ENCODE results near the gene TEX19. TPM values are rescaled to one million over a fixed set of nuclear protein-coding genes. Genes with fewer than 3 reads are reported as not detected.

TEX19 gene
- total and polyA plus RNA-seq, 2 of the 4 experiments (the other 2 are of a cell fraction), result under 0.01 to 0.03 TPM

GRCh38 chr17:82386255-82386831 is 27.3 kb downstream of the TEX19 start:
- BruUV-seq (replicated peaks), result no TSS peak
- H3K9ac ChIP-seq (ENCODE audit: low read depth, low read length), result no peak overlapping the region

More at GRCh38 chr17:82386255-82386831, 27.3 kb downstream of the TEX19 start:
- Histone ChIP-seq H3K9me1 (ENCODE audit: insufficient read depth, low read length) (peaks cover 3% of the 10 kb centered on the region; the same call in 1 of the 2 replicates), H4K91ac (ENCODE audit: insufficient read depth, low read depth, low read length) (no peak overlapping the region), H3K4me3 (ENCODE audit: insufficient read depth, low read depth, low read length) (no peak overlapping the region), H3K18ac (ENCODE audit: low read depth, low read length) (no peak overlapping the region), H3K4me2 (ENCODE audit: low read depth, low read length) (no peak overlapping the region), H3K4ac (ENCODE audit: low read depth, low read length) (no peak overlapping the region), H2AFZ (replicated peaks; ENCODE audit: low read length, poor library complexity) (no peak overlapping the region), H3K27me3 (ENCODE audit: control insufficient read depth, insufficient read depth, low read length) (peaks cover 34% of the 10 kb centered on the region), H2AK9ac (replicated peaks; ENCODE audit: low read depth, low read length, poor library complexity) (no peak overlapping the region), H3K14ac (replicated peaks; ENCODE audit: low read depth, low read length) (no peak overlapping the region), H2BK120ac (ENCODE audit: low read depth, low read length) (no peak overlapping the region), H3K56ac (ENCODE audit: extremely low read depth, insufficient read depth, low read length) (no peak overlapping the region), H4K20me1 (ENCODE audit: insufficient read depth, low read length) (no peaks in the 10 kb centered on the region; the same call in 1 of the 2 replicates), H3K23ac (ENCODE audit: low read depth, low read length) (no peak overlapping the region), H2BK20ac (ENCODE audit: low read depth, low read length) (no peak overlapping the region), H2AK5ac (ENCODE audit: low read depth, low read length) (no peak overlapping the region), H2BK5ac (ENCODE audit: low read depth, low read length, poor library complexity, severe bottlenecking) (no peak overlapping the region), H3K79me1 (ENCODE audit: low read depth in 1 of 2, low read length in 2 of 2) (no peaks in the 10 kb centered on the region), H4K5ac (ENCODE audit: low read depth, low read length) (no peak overlapping the region), H3K9me3 (ENCODE audit: control insufficient read depth, insufficient read depth, low read length) (no peaks in the 10 kb centered on the region), H4K8ac (ENCODE audit: low read depth in 2 of 2, low read length in 2 of 2) (no peak overlapping the region), H3K27ac (ENCODE audit: insufficient read depth, low read length) (no peak overlapping the region), H3K36me3 (ENCODE audit: control insufficient read depth, insufficient read depth, low read length) (peaks cover 2% of the 10 kb centered on the region; the same call in 1 of the 2 replicates), H2BK15ac (ENCODE audit: low read depth, low read length) (no peak overlapping the region), H3K4me1 (ENCODE audit: control insufficient read depth, insufficient read depth, low read length) (peaks cover 2% of the 10 kb centered on the region)
- ATAC-seq (ENCODE audit: low read depth), result no peak
- WGBS, 2 experiments (ENCODE audit: extremely low coverage in 2 of 2, insufficient read length in 1 of 2), result 17% methylated on average over 5 of the region's 17 CpGs; no CpG with 5 or more reads in 1 of the 2 experiments
- intact Hi-C loops (cut with micrococcal nuclease) (no loop called here), dilution Hi-C loops (cut with HindIII; ENCODE audit: low sequenced_read_pairs, unreplicated experiment) (no loop called here), in situ Hi-C loops (cut with MboI; ENCODE audit: low sequenced_read_pairs) (no loop called here)
- POLR2A ChIA-PET (ENCODE audit: unreplicated experiment), result no interaction called here
- CTCF ChIA-PET, result no interaction called here
- no peak for DNase-seq
- TF ChIP-seq NFE2L2 (IDR thresholded peaks at IDR 0.05; ENCODE audit: low read depth, low read length), result no peak
- TF ChIP-seq POLR2A (IDR thresholded peaks at IDR 0.05; ENCODE audit: low read depth, low read length), result no peak
- no peak for TF ChIP-seq MAZ (IDR thresholded peaks at IDR 0.05; ENCODE audit: borderline replicate concordance, low read depth, low read length)
- no peak for TF ChIP-seq MXI1 (IDR thresholded peaks at IDR 0.05; ENCODE audit: borderline replicate concordance, low read depth, low read length)
- no peak for TF ChIP-seq RFX5 (IDR thresholded peaks at IDR 0.05; ENCODE audit: low read depth, low read length)

Data from IMR-90 (cell line).